ENCODE results near the gene RASL11B.
A peak's percentile ranks its signal among the peaks of the same experiment; 100 is the strongest.

RASL11B gene

DNA sequence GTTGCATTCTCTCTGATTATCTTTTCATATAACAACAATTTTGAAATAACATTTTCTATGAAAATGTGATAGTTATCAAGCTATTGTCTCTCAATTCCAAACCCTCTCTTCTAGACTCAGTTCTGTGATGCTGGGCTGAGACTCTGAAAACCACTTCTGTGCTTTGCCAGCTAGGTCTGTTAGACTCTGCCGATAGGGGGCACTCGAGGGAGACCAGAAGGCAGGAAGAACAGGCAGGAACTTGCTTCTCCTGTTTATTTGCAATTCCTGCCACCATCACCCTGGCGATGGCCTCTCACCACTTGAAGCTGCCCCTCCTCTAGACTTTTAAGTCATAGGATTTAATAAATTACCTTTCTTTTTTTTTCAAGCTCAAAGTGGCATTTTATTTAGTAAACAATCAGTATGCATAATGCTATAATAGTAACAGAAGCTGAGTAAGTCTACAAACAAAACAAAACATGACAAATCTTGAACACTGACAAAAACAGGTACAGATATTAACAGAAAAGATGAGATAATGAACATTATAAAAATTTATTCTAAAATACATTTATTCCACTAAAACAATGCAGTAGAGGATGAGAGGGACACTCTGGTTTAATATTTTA lies 49.7 kb downstream of the RASL11B start:
- in situ Hi-C loops (cut with MboI; ENCODE audit: low sequenced_read_pairs, unreplicated experiment) = no loop called here
- TF ChIP-seq CTCF (IDR thresholded peaks at IDR 0.05; ENCODE audit: borderline replicate concordance, control extremely low read depth, extremely low read depth, insufficient read depth, missing control alignments) = peak; percentile 75
- DNase-seq (ENCODE audit: low spot score) = peak; percentile 56

DNA sequence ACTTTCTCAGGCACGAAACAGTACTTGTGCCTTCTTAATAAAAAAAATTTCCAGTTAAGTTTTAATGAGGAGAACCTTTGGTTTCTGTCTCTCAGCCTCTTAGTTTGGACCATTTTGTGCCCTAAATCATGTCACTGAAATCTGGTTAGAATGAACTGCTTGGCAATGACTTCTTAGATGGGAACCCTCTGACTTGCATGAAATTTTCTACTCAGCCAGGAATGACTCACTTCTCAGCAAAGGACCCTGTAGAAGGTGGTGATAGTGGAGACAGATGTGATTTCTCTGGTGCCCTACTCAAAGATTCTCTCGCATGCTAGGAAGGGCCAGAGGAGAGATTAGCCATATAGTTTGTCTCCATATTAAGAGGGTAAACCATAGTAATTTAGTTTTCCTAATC lies 50.5 kb downstream of the RASL11B start:
- no peak for DNase-seq (ENCODE audit: low spot score)
- in situ Hi-C loops (cut with MboI; ENCODE audit: low sequenced_read_pairs, unreplicated experiment) = no loop called here
- TF ChIP-seq CTCF (IDR thresholded peaks at IDR 0.05; ENCODE audit: borderline replicate concordance, control extremely low read depth, extremely low read depth, insufficient read depth, missing control alignments) = no peak

DNA sequence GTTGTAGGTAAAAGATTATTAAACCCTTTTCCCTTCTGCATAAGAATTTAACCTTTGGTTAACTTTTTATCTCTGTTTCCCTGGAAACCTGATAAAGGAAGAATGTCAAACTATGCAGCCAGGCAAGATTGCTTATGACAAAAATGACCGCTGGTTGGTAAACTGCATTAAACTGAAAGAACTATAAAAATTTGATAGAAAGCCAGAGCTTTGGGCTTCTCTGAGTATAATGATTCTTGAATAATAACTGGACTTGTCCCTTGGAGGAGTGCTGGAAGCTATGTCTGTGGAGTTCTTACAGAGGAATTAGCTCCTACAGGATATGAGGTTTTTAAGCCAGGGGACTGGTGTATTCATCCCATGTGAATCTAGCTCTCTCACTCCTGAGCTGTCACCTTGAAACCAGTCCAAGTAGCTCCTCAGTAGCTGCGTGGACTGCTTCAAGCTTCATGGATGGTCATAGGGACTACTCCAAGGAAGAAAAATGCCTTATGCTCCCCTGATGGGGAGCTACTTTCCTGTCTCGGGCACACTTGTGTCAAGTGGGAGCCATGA lies 52.0 kb downstream of the RASL11B start:
- TF ChIP-seq CTCF (IDR thresholded peaks at IDR 0.05; ENCODE audit: borderline replicate concordance, control extremely low read depth, extremely low read depth, insufficient read depth, missing control alignments) = no peak
- DNase-seq (ENCODE audit: low spot score) = no peak

GRCh38 chr4:52915191-52915590 lies 53.1 kb downstream of the RASL11B start:
- no peak for TF ChIP-seq CTCF (IDR thresholded peaks at IDR 0.05; ENCODE audit: borderline replicate concordance, control extremely low read depth, extremely low read depth, insufficient read depth, missing control alignments)
- DNase-seq (ENCODE audit: low spot score) = no peak
- in situ Hi-C loops (cut with MboI; ENCODE audit: low sequenced_read_pairs, unreplicated experiment) = no loop called here

More for the DNA sequence above, 52.0 kb downstream of the RASL11B start:
- in situ Hi-C loops (cut with MboI; ENCODE audit: low sequenced_read_pairs, unreplicated experiment) = no loop called here

DNA sequence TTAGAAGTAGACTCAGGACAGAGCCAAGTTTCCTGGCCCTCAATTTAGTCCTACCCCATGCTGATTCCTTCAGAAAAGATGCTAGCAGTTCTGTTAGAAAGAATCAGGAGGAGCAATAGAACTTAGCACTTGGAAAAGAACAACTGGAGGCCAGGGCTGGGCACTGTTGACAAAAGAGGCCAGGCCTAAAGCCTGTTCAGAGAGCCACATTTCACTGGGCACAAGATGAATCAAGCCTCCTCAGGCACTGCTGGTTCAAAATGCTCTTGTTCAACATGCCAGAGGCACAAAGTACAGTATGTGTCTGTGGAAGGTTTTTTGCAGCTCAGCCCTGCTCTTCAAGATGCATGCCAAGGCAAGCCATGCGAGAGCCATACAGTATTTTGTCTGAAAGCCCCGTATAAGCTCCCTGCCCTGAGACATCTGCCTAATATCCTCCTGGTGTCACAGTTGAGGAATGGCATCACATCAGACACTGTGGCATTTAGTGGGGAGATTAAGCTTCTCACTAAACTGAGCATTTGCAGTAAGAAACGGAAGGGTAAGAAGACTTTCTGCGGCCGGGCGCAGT lies 53.7 kb downstream of the RASL11B start:
- TF ChIP-seq CTCF (IDR thresholded peaks at IDR 0.05; ENCODE audit: borderline replicate concordance, control extremely low read depth, extremely low read depth, insufficient read depth, missing control alignments) = no peak
- in situ Hi-C loops (cut with MboI; ENCODE audit: low sequenced_read_pairs, unreplicated experiment) = no loop called here
- DNase-seq (ENCODE audit: low spot score) = no peak

Data from GM13976 (cell line).